Suppressor macrophage (primary cell): ENCODE data around the gene DEUP1.
"Not testable (repeated sequence)": the region's sequence is repeated elsewhere in the genome, so short reads cannot be mapped to it uniquely, and the experiment has no call there.

ENCODE experiments used
- DNase-seq, 4 experiments: peaks; one replicate each; pipeline ENCODE4 v3.0.0-alpha.2; 2020 to 2022

Gene DEUP1

GRCh38 chr11:93361435-93361834 is 30.9 kb downstream of the DEUP1 start:
- no peak for DNase-seq

GRCh38 chr11:93368022-93368421 is 37.5 kb downstream of the DEUP1 start:
- no peak for DNase-seq

- DNase-seq, result no peak
These were observed 39.7 kb downstream of the DEUP1 start for GRCh38 chr11:93370260-93370659.

- DNase-seq, result no peak
These were observed 59.2 kb downstream of the DEUP1 start for GRCh38 chr11:93389737-93390136.

GRCh38 chr11:93392867-93393266 is 62.3 kb downstream of the DEUP1 start:
- DNase-seq, result no peak

- DNase-seq, result no peak
These were observed 62.8 kb downstream of the DEUP1 start for GRCh38 chr11:93393386-93393785.

- DNase-seq, result no peak
These were observed 63.9 kb downstream of the DEUP1 start for GRCh38 chr11:93394488-93394887.

- DNase-seq, result no peak
These were observed 65.8 kb downstream of the DEUP1 start for GRCh38 chr11:93396316-93396715.

GRCh38 chr11:93403930-93404329 is 73.4 kb downstream of the DEUP1 start:
- no peak for DNase-seq

- DNase-seq, result peak in 2 of 4 experiments; percentile 16 to 32
These were observed 77.3 kb downstream of the DEUP1 start for GRCh38 chr11:93407777-93408401.

- no peak for DNase-seq
These were observed 79.9 kb downstream of the DEUP1 start for GRCh38 chr11:93410441-93410840.

- DNase-seq, result no peak
These were observed 81.2 kb downstream of the DEUP1 start for GRCh38 chr11:93411705-93412104.

GRCh38 chr11:93432247-93432646 is 101.7 kb downstream of the DEUP1 start:
- DNase-seq, result peak in 1 of 4 experiments; percentile 2

- DNase-seq, result not testable (repeated sequence)
These were observed 112.7 kb downstream of the DEUP1 start for GRCh38 chr11:93443232-93443631.

GRCh38 chr11:93444617-93445073 is 114.1 kb downstream of the DEUP1 start:
- no peak for DNase-seq

GRCh38 chr11:93458286-93458685 is 127.7 kb downstream of the DEUP1 start:
- no peak for DNase-seq

- not testable (repeated sequence) for DNase-seq
These were observed 133.1 kb downstream of the DEUP1 start for GRCh38 chr11:93463666-93464065.

GRCh38 chr11:93464927-93465540 is 134.5 kb downstream of the DEUP1 start:
- DNase-seq, result peak in 1 of 4 experiments; percentile 7

GRCh38 chr11:93467054-93467453 is 136.5 kb downstream of the DEUP1 start:
- no peak for DNase-seq

GRCh38 chr11:93468290-93468689 is 137.7 kb downstream of the DEUP1 start:
- no peak for DNase-seq

- DNase-seq, result no peak
These were observed 143.6 kb downstream of the DEUP1 start for GRCh38 chr11:93474123-93474522.

- no peak for DNase-seq
These were observed 146.3 kb downstream of the DEUP1 start for GRCh38 chr11:93476796-93477195.

GRCh38 chr11:93477684-93478234 is 147.2 kb downstream of the DEUP1 start:
- no peak for DNase-seq

GRCh38 chr11:93478841-93479240 is 148.3 kb downstream of the DEUP1 start:
- no peak for DNase-seq
